A549 treated with AZD2906 at 1 μM for 4 hours (cell line): ENCODE measurements around the gene FAM177A1. TPM values are rescaled to one million over a fixed set of nuclear protein-coding genes. Genes with fewer than 3 reads are reported as not detected.

Experiments
- total RNA-seq: library from RNA; stranded (reverse); fragments of 200-300 nt; extraction: Qiagen RNA extraction; gene quantifications from 5 replicates; pipeline ENCODE4 v1.2.3, GENCODE V29; 2022

Gene FAM177A1, protein sequence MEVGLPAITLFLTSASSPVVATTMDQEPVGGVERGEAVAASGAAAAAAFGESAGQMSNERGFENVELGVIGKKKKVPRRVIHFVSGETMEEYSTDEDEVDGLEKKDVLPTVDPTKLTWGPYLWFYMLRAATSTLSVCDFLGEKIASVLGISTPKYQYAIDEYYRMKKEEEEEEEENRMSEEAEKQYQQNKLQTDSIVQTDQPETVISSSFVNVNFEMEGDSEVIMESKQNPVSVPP
- 107 to 122 TPM (median 116 TPM) in 5 replicates for total RNA-seq

DNA sequence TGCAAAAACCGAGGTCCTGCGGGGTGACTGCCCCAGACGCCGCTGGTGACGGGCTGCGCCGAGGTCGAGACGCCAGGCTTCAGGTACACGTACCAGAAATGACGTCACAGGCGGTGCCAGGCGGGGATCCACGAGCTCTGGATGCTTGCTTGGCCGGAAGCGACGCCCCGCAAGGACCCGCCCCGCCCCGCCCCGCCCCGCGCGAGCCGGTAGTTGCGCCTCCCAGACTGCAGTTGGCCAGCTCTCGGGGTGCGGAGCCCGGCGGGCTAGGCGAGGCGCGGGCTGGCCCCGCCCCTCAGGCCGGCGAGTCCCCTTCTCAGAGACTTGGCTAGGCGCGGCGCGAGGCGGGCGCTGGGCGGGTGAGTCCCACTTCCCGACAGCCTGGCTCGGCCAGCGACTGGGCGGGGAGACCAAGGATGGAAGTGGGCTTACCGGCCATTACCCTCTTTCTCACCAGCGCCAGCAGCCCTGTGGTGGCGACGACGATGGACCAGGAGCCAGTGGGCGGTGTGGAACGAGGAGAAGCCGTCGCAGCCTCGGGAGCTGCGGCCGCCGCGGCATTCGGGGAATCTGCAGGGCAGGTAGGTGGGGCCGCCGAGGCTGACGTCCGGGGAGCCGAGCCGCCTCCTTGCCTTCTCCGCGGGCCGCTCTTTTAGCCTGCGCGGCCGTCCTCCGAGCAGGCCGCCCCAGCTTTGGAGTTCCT lies at the start of gene FAM177A1:
FAM177A1 (plus strand) TSS at position 225 of the 703 bp plus-strand sequence; CDS start at position 417, 192 bp downstream.

DNA sequence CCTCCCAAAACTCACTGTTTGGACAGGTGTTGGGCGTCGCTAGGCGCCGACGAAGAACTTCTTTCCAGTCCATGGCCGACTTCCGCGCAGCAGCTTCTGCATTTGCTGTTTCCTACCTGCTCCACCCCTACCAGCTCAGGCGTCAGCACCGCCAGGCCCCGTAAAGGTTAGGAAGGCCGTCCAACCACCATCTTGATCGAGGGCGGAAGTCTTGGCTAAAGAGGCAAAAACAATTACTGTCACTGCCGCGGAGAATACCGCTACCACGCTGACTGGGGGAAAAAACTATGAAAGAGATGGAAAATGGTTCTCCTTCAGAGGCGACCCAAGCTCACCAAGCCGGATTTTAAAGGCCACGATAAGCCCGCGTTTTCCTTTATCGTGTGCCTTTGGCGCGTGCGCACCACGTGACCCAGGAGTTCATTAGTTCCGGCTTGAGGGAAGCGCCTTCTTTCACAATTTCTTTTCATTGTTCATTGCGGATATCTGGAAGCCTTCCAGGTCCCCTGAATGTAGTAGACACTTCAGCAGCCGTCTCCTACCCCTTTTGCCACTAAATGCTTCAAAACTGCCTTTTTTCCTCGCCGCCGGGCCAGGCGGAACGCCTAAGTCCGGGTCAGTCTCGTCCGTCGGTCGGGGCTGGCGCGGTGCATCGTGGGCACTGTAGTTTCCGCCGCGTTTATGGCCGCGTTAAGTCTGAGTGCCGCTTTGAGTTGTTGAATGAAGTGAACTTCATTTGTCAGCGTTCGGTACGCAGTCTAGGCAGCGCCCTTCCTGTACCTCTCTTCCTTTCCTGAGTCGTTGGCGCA lies 76.0 kb downstream of the FAM177A1 start, which contains the start of the genes PPP2R3C and PRORP:
PPP2R3C (minus strand) TSS at position 104 of the 809 bp plus-strand sequence; CDS start at position 73, 31 bp downstream.
PRORP (plus strand) TSS at position 666 of the 809 bp plus-strand sequence. CDS start 694 bp downstream, outside the sequence.

Other genes starting within 250 kb of the FAM177A1 start
- gene BAZ1A, start 170.9 kb upstream of the FAM177A1 start, total RNA-seq = 19.8 to 34.3 TPM (median 23.4 TPM) in 5 replicates
- 54.8 to 71.4 TPM (median 56.4 TPM) in 5 replicates for gene SRP54, start 63.3 kb upstream of the FAM177A1 start, total RNA-seq
- gene PPP2R3C, start 75.7 kb downstream of the FAM177A1 start, total RNA-seq = 24.7 to 27.7 TPM (median 25.4 TPM) in 5 replicates
- gene PRORP, start 76.3 kb downstream of the FAM177A1 start, total RNA-seq = 32.8 to 43.2 TPM (median 36.5 TPM) in 5 replicates
- 268 to 316 TPM (median 276 TPM) in 5 replicates for gene PSMA6, start 246.1 kb downstream of the FAM177A1 start, total RNA-seq